Epithelial cell of esophagus (primary cell): ENCODE results near the gene RIT1.

Source experiments
- DNase-seq: peaks from one replicate; pipeline ENCODE4 v3.0.0; 2010; ENCODE audit warnings: low read depth
- H3K4me3 ChIP-seq: 2 replicates; pipeline ENCODE4 v1.5.1; 2011; ENCODE audit warnings: mild to moderate bottlenecking, low read length, control low read depth
- CTCF ChIP-seq: IDR thresholded peaks from 2 replicates; pipeline ENCODE4 v1.5.1; 2011; ENCODE audit warnings: low read depth, mild to moderate bottlenecking, low read length, control low read depth, inconsistent platforms; ENCODE audit not compliant: insufficient read depth; ENCODE audit errors: missing control alignments

Gene RIT1

GRCh38 chr1:155950829-155951228 is 39.7 kb upstream of the RIT1 start:
- no peak for DNase-seq
- no peak overlapping the region for H3K4me3 ChIP-seq
- no peak for TF ChIP-seq CTCF

- no peak overlapping the region for H3K4me3 ChIP-seq
- TF ChIP-seq CTCF, result no peak
- no peak for DNase-seq
These were observed 36.6 kb upstream of the RIT1 start for GRCh38 chr1:155947741-155948140.

- no peak for DNase-seq
- no peak overlapping the region for H3K4me3 ChIP-seq
- TF ChIP-seq CTCF, result no peak
These were observed 36.1 kb upstream of the RIT1 start for GRCh38 chr1:155947292-155947691.

GRCh38 chr1:155946633-155947219 is 35.6 kb upstream of the RIT1 start:
- TF ChIP-seq CTCF, result no peak
- no peak overlapping the region for H3K4me3 ChIP-seq
- DNase-seq, result no peak

- DNase-seq, result no peak
- H3K4me3 ChIP-seq, result no peak overlapping the region
- no peak for TF ChIP-seq CTCF
These were observed 33.3 kb upstream of the RIT1 start for GRCh38 chr1:155944444-155944799.

GRCh38 chr1:155942578-155943141 is 31.5 kb upstream of the RIT1 start:
- TF ChIP-seq CTCF, result no peak
- DNase-seq, result no peak
- H3K4me3 ChIP-seq, result no peak overlapping the region
